ENCODE data around the gene PARP16.

PARP16 gene

GRCh38 chr15:65254758-65255157, 31.9 kb downstream of the PARP16 start:
- no peak overlapping the region for H3K4me3 ChIP-seq (ENCODE audit: low read depth in 1 of 2, low read length in 2 of 2)
- ATAC-seq (ENCODE audit: insufficient read depth, low read depth) = no peak
- TF ChIP-seq EZH2 (IDR thresholded peaks at IDR 0.05; ENCODE audit: borderline replicate concordance, low read depth, low read length, severe bottlenecking) = no peak
- TF ChIP-seq, protein P1, sequence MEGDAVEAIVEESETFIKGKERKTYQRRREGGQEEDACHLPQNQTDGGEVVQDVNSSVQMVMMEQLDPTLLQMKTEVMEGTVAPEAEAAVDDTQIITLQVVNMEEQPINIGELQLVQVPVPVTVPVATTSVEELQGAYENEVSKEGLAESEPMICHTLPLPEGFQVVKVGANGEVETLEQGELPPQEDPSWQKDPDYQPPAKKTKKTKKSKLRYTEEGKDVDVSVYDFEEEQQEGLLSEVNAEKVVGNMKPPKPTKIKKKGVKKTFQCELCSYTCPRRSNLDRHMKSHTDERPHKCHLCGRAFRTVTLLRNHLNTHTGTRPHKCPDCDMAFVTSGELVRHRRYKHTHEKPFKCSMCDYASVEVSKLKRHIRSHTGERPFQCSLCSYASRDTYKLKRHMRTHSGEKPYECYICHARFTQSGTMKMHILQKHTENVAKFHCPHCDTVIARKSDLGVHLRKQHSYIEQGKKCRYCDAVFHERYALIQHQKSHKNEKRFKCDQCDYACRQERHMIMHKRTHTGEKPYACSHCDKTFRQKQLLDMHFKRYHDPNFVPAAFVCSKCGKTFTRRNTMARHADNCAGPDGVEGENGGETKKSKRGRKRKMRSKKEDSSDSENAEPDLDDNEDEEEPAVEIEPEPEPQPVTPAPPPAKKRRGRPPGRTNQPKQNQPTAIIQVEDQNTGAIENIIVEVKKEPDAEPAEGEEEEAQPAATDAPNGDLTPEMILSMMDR (IDR thresholded peaks at IDR 0.05; ENCODE audit: borderline replicate concordance, extremely low read depth, low read length, poor library complexity, severe bottlenecking) = no peak

DNA sequence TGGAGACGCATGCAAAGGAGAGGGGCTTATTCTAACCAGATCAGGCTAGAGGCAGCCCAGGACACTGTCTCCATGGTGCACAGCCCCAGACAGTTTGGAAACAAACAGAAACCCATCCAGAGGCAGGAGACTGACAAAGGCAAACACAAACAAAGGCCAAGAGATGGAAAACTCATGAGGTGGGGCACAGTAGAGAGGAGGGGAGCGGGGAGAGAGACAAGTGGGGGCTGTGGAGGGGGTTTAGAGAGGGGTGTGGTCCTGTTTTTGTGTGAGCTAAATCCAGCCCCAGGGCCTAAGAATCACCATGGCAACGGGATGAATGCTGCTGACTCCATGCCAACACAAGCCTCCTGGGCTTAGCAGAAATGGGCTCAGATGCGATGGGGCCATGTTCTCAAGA, 32.3 kb downstream of the PARP16 start:
- H3K4me1 ChIP-seq (ENCODE audit: insufficient read depth, low read length) = no peaks in the 10 kb centered on the region
- no peaks in the 10 kb centered on the region for H3K79me2 ChIP-seq (ENCODE audit: insufficient read depth, low read length)
- DNase-seq (no peak), ATAC-seq (ENCODE audit: insufficient read depth, low read depth) (no peak)
- TF ChIP-seq EZH2 (IDR thresholded peaks at IDR 0.05; ENCODE audit: borderline replicate concordance, low read depth, low read length, severe bottlenecking) = no peak
- TF ChIP-seq, protein P1 (IDR thresholded peaks at IDR 0.05; ENCODE audit: borderline replicate concordance, extremely low read depth, low read length, poor library complexity, severe bottlenecking) = no peak
- H2AFZ ChIP-seq (ENCODE audit: low read depth, low read length) = no peak overlapping the region
- no peaks in the 10 kb centered on the region for H3K9me3 ChIP-seq (ENCODE audit: insufficient read depth, low read length, severe bottlenecking)
- no peak overlapping the region for H3K4me3 ChIP-seq (ENCODE audit: low read depth in 1 of 2, low read length in 2 of 2)
- peaks cover 32% of the 10 kb centered on the region for H3K36me3 ChIP-seq (ENCODE audit: insufficient read depth, low read length)
- no peaks in the 10 kb centered on the region for H3K27me3 ChIP-seq (ENCODE audit: insufficient read depth, low read length, poor library complexity)
- H4K20me1 ChIP-seq (ENCODE audit: insufficient read depth, low read length) = no peaks in the 10 kb centered on the region
- no peak overlapping the region for H3K4me2 ChIP-seq (ENCODE audit: insufficient read depth, low read length)
- no peak overlapping the region for H3K27ac ChIP-seq (ENCODE audit: low read length)
- no peak overlapping the region for H3K9ac ChIP-seq (ENCODE audit: low read depth, low read length)

More at GRCh38 chr15:65254758-65255157, 31.9 kb downstream of the PARP16 start:
- no peaks in the 10 kb centered on the region for H4K20me1 ChIP-seq (ENCODE audit: insufficient read depth, low read length)
- no peaks in the 10 kb centered on the region for H3K9me3 ChIP-seq (ENCODE audit: insufficient read depth, low read length, severe bottlenecking)
- H3K79me2 ChIP-seq (ENCODE audit: insufficient read depth, low read length) = no peaks in the 10 kb centered on the region
- no peaks in the 10 kb centered on the region for H3K4me1 ChIP-seq (ENCODE audit: insufficient read depth, low read length)
- H3K27ac ChIP-seq (ENCODE audit: low read length) = no peak overlapping the region
- no peak overlapping the region for H3K4me2 ChIP-seq (ENCODE audit: insufficient read depth, low read length)
- H3K36me3 ChIP-seq (ENCODE audit: insufficient read depth, low read length) = peaks cover 36% of the 10 kb centered on the region
- no peak overlapping the region for H3K9ac ChIP-seq (ENCODE audit: low read depth, low read length)
- H3K27me3 ChIP-seq (ENCODE audit: insufficient read depth, low read length, poor library complexity) = no peaks in the 10 kb centered on the region
- DNase-seq = no peak
- no peak overlapping the region for H2AFZ ChIP-seq (ENCODE audit: low read depth, low read length)

DNA sequence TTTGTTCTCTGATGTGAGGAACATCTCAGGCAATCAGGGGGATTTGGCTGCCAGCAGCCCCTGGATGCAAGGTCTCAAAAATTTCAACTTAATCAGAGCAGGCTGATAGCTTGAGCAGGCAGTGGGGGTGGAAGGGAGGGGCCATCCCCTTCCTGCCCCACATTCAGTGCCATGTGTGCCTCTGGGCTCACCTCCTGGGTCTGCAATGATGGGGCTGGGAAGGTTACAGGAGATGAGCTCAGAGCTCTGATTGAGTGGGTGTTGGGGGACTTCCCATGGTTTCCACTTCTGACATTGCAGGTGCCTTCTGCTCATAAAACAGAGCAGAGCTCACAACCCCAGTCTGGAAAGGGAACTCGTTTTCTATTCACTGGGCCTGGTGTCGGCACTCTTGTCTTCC, 37.0 kb downstream of the PARP16 start:
- Histone ChIP-seq H3K79me2 (ENCODE audit: insufficient read depth, low read length) (no peaks in the 10 kb centered on the region), H3K27me3 (ENCODE audit: insufficient read depth, low read length, poor library complexity) (no peaks in the 10 kb centered on the region), H3K9ac (ENCODE audit: low read depth, low read length) (no peak overlapping the region), H3K4me1 (ENCODE audit: insufficient read depth, low read length) (no peaks in the 10 kb centered on the region), H3K27ac (ENCODE audit: low read length) (no peak overlapping the region), H3K36me3 (ENCODE audit: insufficient read depth, low read length) (peaks cover 12% of the 10 kb centered on the region), H3K9me3 (ENCODE audit: insufficient read depth, low read length, severe bottlenecking) (no peaks in the 10 kb centered on the region), H3K4me3 (ENCODE audit: low read depth in 1 of 2, low read length in 2 of 2) (no peak overlapping the region), H4K20me1 (ENCODE audit: insufficient read depth, low read length) (no peaks in the 10 kb centered on the region), H3K4me2 (ENCODE audit: insufficient read depth, low read length) (no peak overlapping the region), H2AFZ (ENCODE audit: low read depth, low read length) (no peak overlapping the region)
- ATAC-seq (ENCODE audit: insufficient read depth, low read depth) (no peak), DNase-seq (no peak)
- TF ChIP-seq EZH2 (IDR thresholded peaks at IDR 0.05; ENCODE audit: borderline replicate concordance, low read depth, low read length, severe bottlenecking) = no peak
- TF ChIP-seq, protein P1 (IDR thresholded peaks at IDR 0.05; ENCODE audit: borderline replicate concordance, extremely low read depth, low read length, poor library complexity, severe bottlenecking) = no peak

Data from DND-41 (cell line).